G401 (cell line): ENCODE measurements around the gene CTDNEP1. TPM values are rescaled to one million over a fixed set of nuclear protein-coding genes. Genes with fewer than 3 reads are reported as not detected.

Experiments
- DNase-seq: peaks from one replicate; pipeline ENCODE4 v3.0.0-alpha.2; 2015; ENCODE audit warnings: low spot score
- in situ Hi-C: cut with HindIII; loops from 2 replicates; pipeline ENCODE4 v1.10.0; 2016; ENCODE audit warnings: low sequenced_read_pairs, mixed read lengths
- total RNA-seq: library from RNA; depleted of rRNA; stranded (reverse); fragments of >200 nt; shearing (Covaris generic); gene quantifications from 2 replicates; pipeline ENCODE4 v1.2.3, GENCODE V29; 2014

The CTDNEP1 gene
- total RNA-seq, 1 experiment from 2014 or later: 26.8 TPM

DNA sequence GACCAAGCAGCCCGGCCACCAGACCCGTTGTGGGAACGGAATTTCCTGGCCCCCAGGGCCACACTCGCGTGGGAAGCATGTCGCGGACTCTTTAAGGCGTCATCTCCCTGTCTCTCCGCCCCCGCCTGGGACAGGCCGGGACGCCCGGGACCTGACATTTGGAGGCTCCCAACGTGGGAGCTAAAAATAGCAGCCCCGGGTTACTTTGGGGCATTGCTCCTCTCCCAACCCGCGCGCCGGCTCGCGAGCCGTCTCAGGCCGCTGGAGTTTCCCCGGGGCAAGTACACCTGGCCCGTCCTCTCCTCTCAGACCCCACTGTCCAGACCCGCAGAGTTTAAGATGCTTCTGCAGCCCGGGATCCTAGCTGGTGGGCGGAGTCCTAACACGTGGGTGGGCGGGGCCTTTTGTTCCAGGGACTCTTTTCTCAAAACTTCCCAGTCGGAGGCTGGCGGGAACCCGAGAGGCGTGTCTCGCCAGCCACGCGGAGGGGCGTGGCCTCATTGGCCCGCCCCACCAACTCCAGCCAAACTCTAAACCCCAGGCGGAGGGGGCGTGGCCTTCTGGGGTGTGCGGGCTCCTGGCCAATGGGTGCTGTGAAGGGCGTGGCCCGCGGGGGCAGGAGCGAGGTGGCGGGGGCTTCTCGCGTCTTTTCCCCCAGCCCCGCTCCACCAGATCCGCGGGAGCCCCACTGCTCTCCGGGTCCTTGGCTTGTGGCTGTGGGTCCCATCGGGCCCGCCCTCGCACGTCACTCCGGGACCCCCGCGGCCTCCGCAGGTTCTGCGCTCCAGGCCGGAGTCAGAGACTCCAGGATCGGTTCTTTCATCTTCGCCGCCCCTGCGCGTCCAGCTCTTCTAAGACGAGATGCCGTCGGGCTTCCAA is 29.8 kb upstream of the CTDNEP1 start, which contains the start of gene SLC2A4:
SLC2A4 (plus strand) TSS at position 645 of the 879 bp plus-strand sequence; CDS start at position 862, 217 bp downstream.
- in situ Hi-C loops: no loop called here
- DNase-seq: peak; percentile 74

DNA sequence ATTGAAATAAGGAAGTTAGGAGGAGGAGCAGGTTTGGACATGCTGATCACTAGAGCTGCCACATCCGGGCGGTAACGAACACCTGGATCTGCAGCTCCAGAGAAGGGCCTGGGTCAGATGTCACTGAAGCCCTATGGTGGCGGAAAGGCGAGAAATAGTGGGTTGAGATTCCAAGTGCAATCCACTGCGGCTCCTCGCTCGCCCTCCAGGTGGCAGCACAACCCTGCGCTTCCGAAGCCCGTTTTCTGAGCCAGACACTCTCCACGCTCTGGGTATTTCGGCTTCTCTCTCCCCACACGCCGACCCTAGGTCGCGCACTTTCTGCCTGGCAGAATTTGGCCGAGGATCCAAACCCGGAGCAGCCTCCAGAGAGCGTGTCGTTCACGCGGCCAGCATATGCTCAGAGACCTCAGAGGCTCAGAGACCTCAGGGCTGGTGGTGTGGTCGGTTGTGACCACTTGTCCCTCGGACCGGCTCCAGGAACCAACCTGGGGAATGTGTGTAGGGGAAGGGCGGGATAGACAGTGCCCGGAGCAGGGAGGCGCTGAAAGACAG is 29.1 kb upstream of the CTDNEP1 start:
- in situ Hi-C loops: no loop called here
- DNase-seq: peak; percentile 85

- in situ Hi-C loops: no loop called here
- DNase-seq: no peak
Measured at GRCh38 chr17:7279448-7279847, 27.9 kb upstream of the CTDNEP1 start.

- no peak for DNase-seq
Measured at GRCh38 chr17:7266784-7267183, 15.2 kb upstream of the CTDNEP1 start.

GRCh38 chr17:7263801-7264078 is 12.2 kb upstream of the CTDNEP1 start:
- no peak for DNase-seq
- in situ Hi-C loops: no loop called here

More at GRCh38 chr17:7266784-7267183, 15.2 kb upstream of the CTDNEP1 start:
- in situ Hi-C loops: no loop called here

- in situ Hi-C loops: no loop called here
- DNase-seq: no peak
Measured at GRCh38 chr17:7262935-7263800, 11.6 kb upstream of the CTDNEP1 start.

- no peak for DNase-seq
- in situ Hi-C loops: no loop called here
Measured at GRCh38 chr17:7262192-7262934, 10.8 kb upstream of the CTDNEP1 start, which contains the start of gene CLDN7. CLDN7 (minus strand) TSS chr17:7262478; CDS start chr17:7262043, 435 bp downstream.

GRCh38 chr17:7261379-7262191 is 10.1 kb upstream of the CTDNEP1 start:
- in situ Hi-C loops: no loop called here
- DNase-seq: no peak

GRCh38 chr17:7260651-7261378 is 9.3 kb upstream of the CTDNEP1 start:
- in situ Hi-C loops: no loop called here
- DNase-seq: no peak

- in situ Hi-C loops: no loop called here
- no peak for DNase-seq
Measured at GRCh38 chr17:7260151-7260550, 8.6 kb upstream of the CTDNEP1 start.

- in situ Hi-C loops: no loop called here
- DNase-seq: no peak
Measured at GRCh38 chr17:7259555-7259889, 8.0 kb upstream of the CTDNEP1 start.

DNA sequence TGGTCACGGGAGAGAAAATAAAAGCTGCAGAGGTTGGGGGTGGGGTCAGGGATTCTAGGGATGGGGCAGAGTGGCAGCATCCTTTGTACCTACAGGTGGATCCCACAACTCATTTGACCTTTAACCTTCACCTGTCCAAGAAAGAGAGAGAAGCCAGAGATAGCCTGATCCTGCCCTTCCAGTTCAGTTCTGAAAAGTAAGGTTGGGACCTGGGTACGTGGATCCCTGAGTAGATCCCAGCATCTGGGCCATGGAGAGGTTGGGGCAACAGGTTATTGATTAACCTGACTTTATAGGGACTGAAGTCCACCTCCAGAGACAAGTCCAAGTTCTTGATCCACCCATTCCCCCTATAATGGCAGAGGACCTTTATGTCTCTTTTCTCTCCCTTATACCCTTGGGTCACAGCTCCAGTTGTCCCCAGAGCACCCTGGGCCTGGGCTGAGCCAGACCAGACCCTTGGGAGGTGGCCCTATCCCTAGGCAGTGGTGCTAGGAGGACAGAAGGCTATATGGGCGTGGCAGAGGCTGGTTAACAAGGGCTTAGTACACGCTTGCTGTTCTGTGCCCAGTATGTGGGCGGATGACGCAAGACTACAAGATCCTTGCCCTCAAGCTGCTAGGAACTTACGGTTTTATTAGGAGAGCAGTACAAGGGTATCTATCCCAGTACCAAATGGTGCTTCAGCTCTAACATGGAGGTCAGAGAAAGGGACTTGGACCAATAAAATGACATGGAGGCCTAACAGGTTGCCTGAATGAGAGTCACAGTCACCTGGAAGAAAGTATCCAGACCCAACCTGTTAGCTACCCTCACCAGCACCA is 7.4 kb upstream of the CTDNEP1 start:
- in situ Hi-C loops: no loop called here
- DNase-seq: no peak

- in situ Hi-C loops: no loop called here
- DNase-seq: no peak
Measured at GRCh38 chr17:7256766-7257456, 5.4 kb upstream of the CTDNEP1 start.

GRCh38 chr17:7254511-7254910 is 3.0 kb upstream of the CTDNEP1 start:
- no peak for DNase-seq
- in situ Hi-C loops: no loop called here

- in situ Hi-C loops: no loop called here
- no peak for DNase-seq
Measured at GRCh38 chr17:7253082-7253481, 1.5 kb upstream of the CTDNEP1 start.

- in situ Hi-C loops: no loop called here
- DNase-seq: peak; percentile 93
Measured at GRCh38 chr17:7252176-7253043, 876 bp upstream of the CTDNEP1 start, which contains the start of gene ELP5. ELP5 (plus strand) TSS chr17:7252215; CDS start chr17:7252551, 336 bp downstream.
